Measurements from ENCODE around the gene LIME1.
"Not testable (repeated sequence)": the region's sequence is repeated elsewhere in the genome, so short reads cannot be mapped to it uniquely, and the experiment has no call there.

LIME1 gene

DNA sequence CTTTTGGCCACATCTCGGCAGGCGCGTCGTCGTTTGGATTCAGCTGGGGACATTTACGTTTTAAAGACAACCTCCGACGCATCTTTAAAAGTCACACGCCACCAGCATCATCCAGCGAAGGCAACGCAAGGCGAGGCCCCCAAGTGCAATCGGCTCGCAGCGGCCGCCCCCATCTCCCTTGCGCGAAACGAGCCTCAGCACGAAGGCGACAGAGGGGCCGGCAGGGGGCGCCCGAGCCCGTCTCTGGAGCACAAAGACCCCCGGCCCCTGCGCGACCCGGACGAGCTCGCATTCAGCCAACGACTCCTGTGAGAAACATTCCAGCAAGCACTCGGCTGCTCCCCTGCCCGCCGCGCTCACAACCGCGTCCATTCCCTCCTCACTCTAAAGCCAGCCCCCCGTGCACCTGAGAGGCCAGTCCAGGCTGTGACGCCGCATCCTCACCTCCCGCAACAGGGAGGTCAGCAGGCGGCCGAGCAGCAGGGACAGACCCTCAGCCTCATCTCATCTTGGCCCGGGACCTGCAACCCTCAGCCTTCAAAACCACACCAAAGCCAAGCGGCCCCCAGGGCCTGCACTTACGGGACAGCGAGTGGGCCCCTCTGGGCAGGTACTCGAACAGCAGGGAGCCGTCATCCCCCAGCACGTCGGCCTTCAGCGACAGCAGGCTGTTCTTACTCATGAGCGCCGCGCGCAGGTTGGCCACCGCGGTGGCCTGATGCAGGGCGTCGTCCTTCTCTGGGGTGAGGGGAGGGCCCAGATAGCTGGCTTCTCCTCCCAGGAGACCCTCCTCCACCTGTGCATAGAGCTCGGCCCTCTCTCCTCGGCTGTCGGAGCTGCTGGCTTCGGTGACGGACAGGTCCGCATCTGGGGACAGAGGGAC, 38.9 kb downstream of the LIME1 start:
- DNase-seq, result peak in 1 of 2 experiments; percentile 55

DNA sequence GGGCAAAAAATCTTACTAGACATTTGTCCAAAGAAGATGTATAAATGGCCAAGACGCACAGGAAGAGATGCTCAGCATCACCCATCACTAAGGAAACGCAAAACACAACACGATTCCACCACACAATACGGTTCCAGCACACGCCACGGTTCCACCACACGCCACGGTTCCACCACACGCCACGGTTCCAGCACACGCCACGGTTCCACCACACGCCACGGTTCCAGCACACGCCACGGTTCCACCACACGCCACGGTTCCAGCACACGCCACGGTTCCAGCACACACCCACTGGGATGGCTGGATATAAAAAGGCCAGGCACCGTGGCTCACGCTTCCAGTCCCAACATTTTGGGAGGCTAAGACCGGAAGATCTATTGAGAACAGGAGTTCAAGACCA, 40.4 kb downstream of the LIME1 start:
- DNase-seq, result not testable (repeated sequence)

DNA sequence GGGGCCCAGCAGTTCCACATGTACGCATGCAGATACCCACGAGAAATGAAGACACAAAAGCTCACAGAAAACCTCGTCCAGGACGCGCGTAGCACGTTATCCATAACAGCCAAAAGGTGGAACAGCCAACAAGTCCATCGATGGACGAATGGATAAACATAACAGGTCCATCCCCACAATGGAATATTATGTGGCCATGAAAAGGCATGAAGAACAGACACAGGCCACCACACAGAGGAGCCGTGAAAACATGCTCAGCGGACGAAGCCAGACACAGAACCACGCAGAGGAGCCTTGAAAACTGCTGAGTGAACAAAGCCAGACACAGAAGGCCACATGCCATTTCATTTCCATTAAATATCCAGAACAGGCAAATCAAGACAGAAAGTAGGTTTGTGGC, 41.1 kb downstream of the LIME1 start:
- no peak for DNase-seq

GRCh38 chr20:63778034-63778752, 41.7 kb downstream of the LIME1 start:
- DNase-seq, result no peak

- DNase-seq, result no peak
Observed at GRCh38 chr20:63778857-63779256, 42.4 kb downstream of the LIME1 start.

DNA sequence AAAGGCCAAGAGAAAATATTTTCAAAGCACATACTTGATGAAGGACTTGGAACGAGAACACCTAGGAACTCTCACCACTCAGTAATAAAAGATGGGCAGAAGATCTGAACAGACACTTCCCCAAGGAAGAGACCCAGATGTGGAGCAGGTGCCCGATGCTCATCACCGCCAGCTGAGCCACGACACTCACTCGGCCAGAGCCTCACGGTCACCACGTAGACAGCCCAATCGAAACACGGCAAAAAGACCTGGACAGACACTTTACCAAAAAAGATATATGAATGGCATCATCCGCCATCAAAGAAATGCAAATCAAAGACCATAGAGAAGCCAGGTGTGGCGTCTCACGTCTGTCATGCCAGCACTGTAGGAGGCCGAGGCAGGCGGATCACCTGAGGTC, 44.7 kb downstream of the LIME1 start:
- no peak for DNase-seq

DNA sequence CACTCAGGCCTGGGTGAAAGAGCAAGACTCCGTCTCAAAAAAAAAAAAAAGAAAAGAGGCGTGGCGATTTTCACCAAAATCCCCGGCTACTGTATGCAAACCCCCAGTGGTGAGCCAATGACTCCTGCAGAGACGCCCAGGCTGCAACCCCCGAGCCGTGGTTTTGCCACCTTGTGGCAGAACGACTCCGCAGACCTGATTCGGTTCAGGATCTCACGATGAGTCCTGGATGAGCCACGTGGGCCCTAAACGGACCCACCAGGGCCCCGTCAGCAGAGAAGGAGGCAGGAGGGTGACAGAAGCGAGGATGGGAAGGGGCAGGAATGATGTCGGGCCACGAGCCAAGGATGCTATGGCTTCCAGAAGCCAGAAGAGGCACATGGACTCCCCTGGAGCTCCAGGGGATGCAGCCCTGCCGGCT, 45.6 kb downstream of the LIME1 start:
- peak in 1 of 2 experiments; percentile 56 for DNase-seq

DNA sequence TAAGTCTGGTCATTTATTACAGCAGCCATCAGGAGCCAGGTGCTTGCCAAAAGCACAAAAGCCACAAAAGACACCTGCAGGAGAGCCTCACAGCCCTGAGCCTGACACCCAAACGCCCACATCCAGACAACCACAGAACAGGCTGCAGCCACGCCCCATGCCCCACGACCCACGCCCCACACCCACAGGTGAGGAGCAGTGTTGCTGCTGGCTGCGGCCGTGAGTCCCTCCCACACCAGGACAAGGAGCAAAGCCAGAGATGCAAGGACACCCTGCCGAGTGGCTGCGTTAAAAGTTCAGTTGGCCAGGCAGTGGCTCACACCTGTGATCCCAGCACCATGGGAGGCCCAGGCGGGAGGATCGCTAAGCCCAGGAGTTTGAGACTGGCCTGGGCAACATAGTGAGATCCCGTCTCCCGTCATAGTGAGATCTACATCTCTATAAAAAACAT, 46.1 kb downstream of the LIME1 start:
- no peak for DNase-seq

- DNase-seq, result no peak
Observed at GRCh38 chr20:63783970-63784369, 47.5 kb downstream of the LIME1 start.

- DNase-seq, result no peak
Observed at GRCh38 chr20:63785691-63786131, 49.2 kb downstream of the LIME1 start.

DNA sequence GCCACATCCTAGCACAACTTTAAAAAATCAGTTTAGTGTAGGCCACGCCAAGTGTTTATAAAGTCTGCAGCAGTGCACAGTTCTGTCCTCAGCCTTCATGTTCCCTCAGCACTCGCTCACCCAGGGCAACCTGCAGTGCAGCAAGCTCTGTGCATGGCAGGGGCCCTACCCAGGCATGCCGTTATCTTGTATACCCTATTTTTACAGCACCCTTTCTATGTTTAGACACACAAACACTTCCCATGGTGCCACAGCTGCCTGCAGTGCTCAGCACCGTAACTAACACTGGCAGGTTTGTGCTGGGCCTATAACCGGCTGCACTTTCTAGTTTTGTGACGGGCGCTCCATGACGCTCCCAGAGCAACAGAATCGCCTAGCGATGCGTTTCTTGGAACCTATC, 50.8 kb downstream of the LIME1 start:
- DNase-seq, result no peak

- no peak for DNase-seq
Observed at GRCh38 chr20:63787749-63788148, 51.3 kb downstream of the LIME1 start.

All from NCI-H524 (cell line).